Amygdala (tissue), 56 donors: ENCODE measurements around the gene GNB4.

Experiments used
- DNase-seq, 56 donors: peaks; one replicate each; lab custom pipeline; 2025; lab: John Stamatoyannopoulos, UW

Gene GNB4

GRCh38 chr3:179438841-179439240 is 12.4 kb downstream of the GNB4 start:
- no peak for DNase-seq

- no peak for DNase-seq
Measured at GRCh38 chr3:179436517-179436916, 14.8 kb downstream of the GNB4 start.

DNA sequence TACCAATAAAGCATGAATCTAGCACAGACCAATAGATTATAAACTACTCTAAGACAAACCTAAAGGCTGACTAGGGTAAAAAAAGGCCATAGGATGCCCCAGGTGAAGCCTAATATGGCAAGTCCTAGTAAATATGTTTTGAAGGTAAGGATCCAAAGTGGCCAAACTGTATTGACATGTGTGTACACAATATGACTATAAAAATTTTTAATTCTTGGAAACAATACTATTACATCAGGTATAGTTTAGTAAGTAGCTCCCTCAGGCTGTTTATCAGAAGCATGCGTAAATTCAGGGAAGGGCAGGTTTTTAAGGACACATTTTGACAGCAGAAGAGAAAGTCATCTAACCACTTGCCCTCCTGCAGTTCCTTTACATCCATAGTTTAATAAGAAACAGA is 18.8 kb downstream of the GNB4 start:
- DNase-seq, result no peak

- DNase-seq, result peak in 21 of 56 donors; percentile 4 to 66 (median 27)
Measured at GRCh38 chr3:179432021-179432420, 19.2 kb downstream of the GNB4 start.

DNA sequence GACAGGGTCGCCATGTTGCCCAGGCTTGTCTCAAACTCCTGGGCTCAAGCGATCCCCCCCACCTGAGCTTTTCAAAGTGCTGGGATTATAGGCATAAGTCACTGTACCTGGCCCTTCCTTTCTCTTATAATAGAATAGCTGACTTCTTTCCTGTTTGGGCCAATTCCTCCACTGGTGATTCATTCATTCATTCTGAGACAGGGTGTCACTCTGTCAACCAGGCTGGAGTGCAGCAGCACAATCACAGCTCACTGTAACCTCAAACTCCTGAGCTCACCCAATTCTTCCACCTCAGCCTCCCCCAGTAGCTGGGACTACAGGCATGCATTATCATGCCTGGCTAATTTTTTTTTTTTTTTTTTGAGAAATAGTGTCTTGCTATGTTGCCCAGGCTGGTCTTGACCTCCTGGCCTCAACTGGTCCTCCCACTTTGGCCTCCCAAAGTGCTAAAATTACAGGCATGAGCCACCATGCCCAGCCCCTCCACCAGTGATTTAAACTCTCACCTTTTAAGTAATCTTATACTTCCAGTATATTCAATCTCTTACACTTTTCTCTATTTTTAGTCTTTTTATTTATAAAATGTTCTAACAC is 20.9 kb downstream of the GNB4 start:
- no peak for DNase-seq

DNA sequence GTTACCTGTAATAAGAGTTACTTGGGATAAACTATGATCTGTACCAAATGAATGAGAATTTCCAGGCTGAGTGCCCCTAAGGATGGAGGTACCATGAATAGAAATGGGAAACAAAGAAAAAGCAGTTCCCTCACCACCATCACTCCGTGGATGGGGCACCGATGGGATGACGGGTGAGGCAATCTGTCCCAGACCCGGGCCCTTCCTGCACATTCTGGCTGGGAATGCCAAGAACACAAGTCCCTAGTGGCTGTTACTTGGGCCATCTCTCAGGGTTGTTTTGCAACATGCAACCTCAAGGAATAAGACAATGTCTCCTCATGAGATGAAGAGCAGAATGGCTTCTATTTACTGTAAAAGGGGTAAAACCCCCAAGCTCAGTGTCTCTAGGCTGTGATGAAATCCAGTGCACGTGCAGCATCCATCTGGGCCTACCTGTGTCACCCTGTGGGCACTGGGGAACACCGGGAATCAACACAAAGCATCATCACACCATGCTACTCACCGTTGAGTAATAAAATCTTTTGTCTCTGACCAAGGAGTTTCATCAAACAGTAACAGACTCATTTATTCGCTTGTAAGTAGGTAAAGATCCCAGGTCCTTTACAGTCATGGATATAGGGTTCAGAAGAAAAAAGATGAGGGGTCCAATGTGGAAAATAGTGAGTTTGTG is 22.3 kb downstream of the GNB4 start:
- DNase-seq, result no peak

DNA sequence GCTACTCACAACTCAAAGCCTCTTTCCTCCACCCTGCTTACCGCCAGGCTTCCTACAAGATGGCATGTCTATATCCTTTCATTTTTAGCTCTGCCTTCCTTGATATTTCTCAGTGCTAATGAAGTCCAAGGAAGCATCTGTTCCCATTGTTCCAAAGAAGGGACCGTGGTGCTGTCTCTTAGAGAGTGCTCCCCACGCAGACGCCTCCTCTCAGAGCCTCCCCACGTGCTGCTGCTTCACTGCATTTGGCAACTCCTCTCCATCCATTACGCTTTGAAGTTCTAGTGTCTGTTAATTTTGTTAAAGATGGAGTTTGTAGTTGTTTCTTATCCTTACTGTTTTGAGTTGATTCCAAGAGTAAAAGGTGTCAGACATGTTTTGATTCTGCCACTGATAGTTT is 26.2 kb downstream of the GNB4 start:
- DNase-seq, result peak in 14 of 56 donors; percentile 3 to 60 (median 18)

DNA sequence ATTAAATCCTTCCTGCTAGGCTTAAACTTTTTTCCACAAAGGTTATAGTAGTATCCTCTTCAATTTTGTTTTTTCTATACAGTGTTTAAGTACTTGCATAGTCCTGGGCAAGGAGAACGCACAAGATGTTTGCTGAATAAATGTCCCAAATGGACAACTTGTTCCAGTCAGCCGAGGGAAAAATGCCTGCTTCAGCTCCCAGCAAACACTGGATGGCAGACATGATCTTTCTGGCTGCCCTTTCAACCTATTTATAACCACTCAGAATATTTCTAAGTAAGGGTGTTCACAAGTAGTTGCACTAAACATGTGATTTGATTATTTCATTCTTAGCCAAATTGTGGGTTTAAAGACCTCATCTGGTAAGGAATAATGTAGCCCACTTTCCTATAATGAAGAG is 29.8 kb downstream of the GNB4 start:
- DNase-seq, result peak in 18 of 56 donors; percentile 2 to 55 (median 11)

GRCh38 chr3:179418610-179419009 is 32.7 kb downstream of the GNB4 start:
- DNase-seq, result no peak

- no peak for DNase-seq
Measured at GRCh38 chr3:179416681-179417080, 34.6 kb downstream of the GNB4 start.

DNA sequence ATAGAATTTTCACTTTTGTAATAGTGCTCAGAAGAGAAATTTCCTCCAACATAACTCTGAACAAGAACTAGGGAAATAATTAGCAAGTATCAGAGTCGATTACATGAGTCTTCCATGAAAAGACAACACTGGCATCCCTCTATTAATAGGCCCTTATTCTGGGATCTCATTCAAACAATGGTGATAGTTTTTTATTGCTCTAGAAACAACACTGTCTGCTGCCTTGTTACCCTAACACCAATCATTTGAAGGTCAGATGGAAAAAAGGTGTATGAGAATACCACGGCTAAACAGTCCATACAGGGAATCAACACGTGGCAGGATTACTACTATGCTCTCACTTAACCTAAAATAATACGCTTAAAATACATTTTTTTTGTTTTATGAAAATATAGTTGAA is 35.9 kb downstream of the GNB4 start:
- no peak for DNase-seq

DNA sequence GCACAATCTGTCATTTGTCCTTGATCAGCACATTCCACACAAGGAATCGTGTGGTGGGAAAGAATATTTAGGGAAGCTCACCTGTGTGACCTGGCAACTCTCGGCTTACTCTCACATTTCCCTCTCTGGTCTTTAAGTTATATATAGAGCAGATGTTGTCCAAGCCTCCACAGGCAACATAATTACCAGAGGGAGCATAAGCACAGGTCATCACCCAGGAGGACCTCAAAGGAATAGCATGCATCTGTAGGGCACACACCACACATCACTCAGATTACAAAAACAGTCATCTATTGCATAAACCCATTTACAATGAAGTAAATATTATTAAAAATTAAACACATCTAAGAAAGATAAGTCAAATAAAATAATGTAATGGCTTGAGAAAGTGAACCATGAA is 36.5 kb downstream of the GNB4 start:
- DNase-seq, result no peak

GRCh38 chr3:179410999-179411398 is 40.3 kb downstream of the GNB4 start:
- no peak for DNase-seq

GRCh38 chr3:179410331-179410730 is 40.9 kb downstream of the GNB4 start:
- no peak for DNase-seq

GRCh38 chr3:179404307-179404706 is 47.0 kb downstream of the GNB4 start:
- no peak for DNase-seq

GRCh38 chr3:179402963-179403362 is 48.3 kb downstream of the GNB4 start:
- DNase-seq, result no peak

DNA sequence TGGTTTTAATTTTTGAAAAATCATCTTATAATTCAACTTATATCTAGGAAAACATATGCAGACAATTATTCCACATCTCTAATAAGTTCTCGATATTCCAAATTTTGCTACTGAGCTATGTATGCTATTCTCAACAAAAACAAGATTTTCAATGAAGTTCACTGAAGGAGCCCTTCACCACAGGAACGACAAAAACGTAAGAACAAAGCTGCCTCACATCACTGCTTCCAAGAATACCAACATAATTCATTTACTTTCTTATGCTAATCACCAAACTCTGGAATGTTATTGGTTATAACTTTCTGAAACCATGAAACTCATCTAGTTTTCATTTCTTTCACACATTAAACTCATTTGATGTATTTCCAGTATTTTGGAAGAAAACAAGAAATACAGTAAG is 49.7 kb downstream of the GNB4 start:
- DNase-seq, result no peak

GRCh38 chr3:179398574-179399231 is 52.6 kb downstream of the GNB4 start:
- DNase-seq, result no peak

- no peak for DNase-seq
Measured at GRCh38 chr3:179391906-179392305, 59.4 kb downstream of the GNB4 start.

DNA sequence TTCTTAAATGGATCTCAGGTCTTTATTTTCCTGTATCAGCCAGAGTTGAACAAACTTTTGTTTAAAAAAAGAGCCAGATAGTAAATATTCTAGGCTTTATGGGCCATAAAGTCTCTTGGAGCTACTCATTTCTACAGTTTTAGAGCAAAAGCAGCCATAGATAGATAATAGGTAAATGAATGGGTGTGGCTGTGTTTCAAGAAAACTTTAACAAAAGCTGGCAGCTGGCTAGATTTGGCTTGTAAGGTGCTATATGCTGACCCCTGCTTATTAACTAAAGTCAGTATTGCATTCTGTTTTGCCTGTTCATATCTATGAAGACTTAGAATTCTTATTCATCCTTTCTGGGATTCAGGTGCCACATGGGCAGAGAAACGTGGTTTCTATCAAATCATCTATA is 74.8 kb downstream of the GNB4 start:
- DNase-seq, result no peak

- no peak for DNase-seq
Measured at GRCh38 chr3:179375091-179375999, 75.9 kb downstream of the GNB4 start.
